ENCODE results near the gene RBM20. TPM values are rescaled to one million over a fixed set of nuclear protein-coding genes. Genes with fewer than 3 reads are reported as not detected.
A peak's percentile ranks its signal among the peaks of the same experiment; 100 is the strongest.

RBM20 gene
- polyA plus RNA-seq, 3 donors, result not detected

DNA sequence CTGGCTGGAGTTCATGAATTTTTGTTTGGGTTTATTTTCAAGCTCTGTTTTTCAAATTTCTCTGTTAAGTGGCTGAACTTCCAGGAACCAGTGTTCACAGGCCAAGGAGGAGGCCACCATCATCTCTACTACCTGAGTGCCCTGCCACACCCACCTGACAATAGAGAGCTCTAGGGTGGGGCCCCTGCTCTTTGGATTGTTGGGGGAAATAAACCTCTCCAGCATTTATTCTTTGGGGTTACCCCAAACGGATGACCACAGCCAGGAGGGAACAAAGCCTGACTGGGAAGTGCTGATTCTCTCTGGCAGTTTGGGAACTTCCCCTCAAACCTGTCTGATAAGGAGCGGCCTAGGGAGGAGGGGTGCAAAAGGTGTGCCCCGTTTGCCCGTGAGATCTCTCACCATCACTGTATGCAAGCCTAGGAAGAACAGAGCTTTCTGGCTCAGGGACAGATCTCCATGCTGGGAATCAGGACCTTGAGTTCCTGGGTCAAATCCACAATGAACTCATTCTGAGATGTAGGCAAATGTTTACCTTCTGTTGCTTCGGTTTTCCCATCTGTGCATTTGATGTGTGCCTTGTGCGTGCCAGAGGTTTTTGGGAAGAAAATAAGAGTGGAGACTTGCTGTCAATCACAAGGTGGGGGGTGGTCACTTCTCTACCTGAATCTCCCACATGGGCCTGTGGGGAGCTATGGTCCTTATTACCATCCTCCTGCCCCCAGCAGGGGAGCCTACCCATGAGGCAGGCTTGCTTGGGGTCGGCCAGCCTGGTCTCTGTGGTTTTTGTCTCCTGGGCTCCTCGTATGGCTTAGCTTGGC, 199.9 kb downstream of the RBM20 start:
- H3K4me3 Mint-ChIP-seq, result no peak overlapping the region
- WGBS (ENCODE audit: insufficient coverage), result 81% methylated on average over 6 of the region's 8 CpGs
- no peaks in the 10 kb centered on the region for H3K9me3 Mint-ChIP-seq
- TF ChIP-seq, protein P1, sequence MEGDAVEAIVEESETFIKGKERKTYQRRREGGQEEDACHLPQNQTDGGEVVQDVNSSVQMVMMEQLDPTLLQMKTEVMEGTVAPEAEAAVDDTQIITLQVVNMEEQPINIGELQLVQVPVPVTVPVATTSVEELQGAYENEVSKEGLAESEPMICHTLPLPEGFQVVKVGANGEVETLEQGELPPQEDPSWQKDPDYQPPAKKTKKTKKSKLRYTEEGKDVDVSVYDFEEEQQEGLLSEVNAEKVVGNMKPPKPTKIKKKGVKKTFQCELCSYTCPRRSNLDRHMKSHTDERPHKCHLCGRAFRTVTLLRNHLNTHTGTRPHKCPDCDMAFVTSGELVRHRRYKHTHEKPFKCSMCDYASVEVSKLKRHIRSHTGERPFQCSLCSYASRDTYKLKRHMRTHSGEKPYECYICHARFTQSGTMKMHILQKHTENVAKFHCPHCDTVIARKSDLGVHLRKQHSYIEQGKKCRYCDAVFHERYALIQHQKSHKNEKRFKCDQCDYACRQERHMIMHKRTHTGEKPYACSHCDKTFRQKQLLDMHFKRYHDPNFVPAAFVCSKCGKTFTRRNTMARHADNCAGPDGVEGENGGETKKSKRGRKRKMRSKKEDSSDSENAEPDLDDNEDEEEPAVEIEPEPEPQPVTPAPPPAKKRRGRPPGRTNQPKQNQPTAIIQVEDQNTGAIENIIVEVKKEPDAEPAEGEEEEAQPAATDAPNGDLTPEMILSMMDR (IDR thresholded peaks at IDR 0.05), result no peak
- Histone ChIP-seq H3K27ac (ENCODE audit: low read depth in 1 of 2, low read length in 2 of 2) (peak overlapping the region in 1 of 2 donors; percentile 50), H3K9ac (ENCODE audit: insufficient read depth, low read length, poor library complexity, severe bottlenecking) (no peak overlapping the region), H2AFZ (ENCODE audit: insufficient read depth, low read depth, low read length, poor library complexity, severe bottlenecking) (no peak overlapping the region), H3K4me2 (replicated peaks; ENCODE audit: extremely low read depth, low read length, poor library complexity, severe bottlenecking) (no peak overlapping the region), H4K20me1 (ENCODE audit: insufficient read depth, low read length) (no peaks in the 10 kb centered on the region), H3K27me3 (ENCODE audit: control insufficient read depth in 2 of 2, insufficient read depth in 2 of 2, low read length in 2 of 2) (no peaks in the 10 kb centered on the region), H3K36me3 (replicated peaks in 1 of 2; ENCODE audit: control insufficient read depth in 1 of 2, insufficient read depth in 2 of 2, low read length in 2 of 2) (no peaks in the 10 kb centered on the region), H3K4me1 (ENCODE audit: control insufficient read depth in 1 of 2, insufficient read depth in 2 of 2, low read length in 2 of 2) (peaks cover 22 to 28% of the 10 kb centered on the region in 2 donors), H3K79me2 (ENCODE audit: insufficient read depth, low read length) (no peaks in the 10 kb centered on the region), H3K4me3 (replicated peaks in 1 of 3; ENCODE audit: low read depth in 2 of 3, low read length in 3 of 3) (no peak overlapping the region), H3K9me3 (replicated peaks in 1 of 2; ENCODE audit: control insufficient read depth in 1 of 2, insufficient read depth in 1 of 2, low read length in 2 of 2) (no peaks in the 10 kb centered on the region)
- intact Hi-C loops (cut with micrococcal nuclease), result no loop called here
- H3K27ac Mint-ChIP-seq, result peak overlapping the region in 4 of 7 donors; percentile 26 to 78 (median 74)
- no peak for DNase-seq
- no peaks in the 10 kb centered on the region for H3K36me3 Mint-ChIP-seq
- H3K4me1 Mint-ChIP-seq, result peaks cover 38% of the 10 kb centered on the region
- peaks cover 0 to 2% (median 0%) of the 10 kb centered on the region in 3 donors for H3K27me3 Mint-ChIP-seq (ENCODE audit: low read depth in 3 of 3)

DNA sequence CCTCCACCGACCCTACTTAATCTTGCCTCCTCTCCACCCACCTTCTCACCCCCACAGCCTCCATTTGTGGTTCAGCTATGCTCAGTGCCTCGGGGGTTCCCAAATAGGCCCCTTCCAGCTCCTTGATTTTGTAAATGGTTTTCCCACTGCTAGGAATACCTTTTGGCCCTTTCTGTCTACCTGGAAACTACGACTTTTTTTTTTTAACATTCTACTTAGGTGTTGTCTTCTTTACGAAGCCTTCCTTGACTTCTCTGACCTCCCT, 200.4 kb downstream of the RBM20 start:
- no peaks in the 10 kb centered on the region for H4K20me1 ChIP-seq (ENCODE audit: insufficient read depth, low read length)
- intact Hi-C loops (cut with micrococcal nuclease), result no loop called here
- no peak overlapping the region for H3K4me3 ChIP-seq (replicated peaks in 1 of 3; ENCODE audit: low read depth in 2 of 3, low read length in 3 of 3)
- no peaks in the 10 kb centered on the region for H3K27me3 ChIP-seq (ENCODE audit: control insufficient read depth in 2 of 2, insufficient read depth in 2 of 2, low read length in 2 of 2)
- no peak overlapping the region for H3K4me2 ChIP-seq (replicated peaks; ENCODE audit: extremely low read depth, low read length, poor library complexity, severe bottlenecking)
- peaks cover 22 to 30% of the 10 kb centered on the region in 2 donors for H3K4me1 ChIP-seq (ENCODE audit: control insufficient read depth in 1 of 2, insufficient read depth in 2 of 2, low read length in 2 of 2)
- H2AFZ ChIP-seq (ENCODE audit: insufficient read depth, low read depth, low read length, poor library complexity, severe bottlenecking), result no peak overlapping the region
- H3K36me3 Mint-ChIP-seq, result no peaks in the 10 kb centered on the region
- H3K4me1 Mint-ChIP-seq, result peaks cover 39% of the 10 kb centered on the region
- H3K27ac Mint-ChIP-seq, result peak overlapping the region in 1 of 7 donors; percentile 6
- H3K27ac ChIP-seq (ENCODE audit: low read depth in 1 of 2, low read length in 2 of 2), result no peak overlapping the region
- TF ChIP-seq, protein P1 (IDR thresholded peaks at IDR 0.05), result no peak
- H3K4me3 Mint-ChIP-seq, result no peak overlapping the region
- peaks cover 0 to 2% (median 0%) of the 10 kb centered on the region in 3 donors for H3K27me3 Mint-ChIP-seq (ENCODE audit: low read depth in 3 of 3)
- no peaks in the 10 kb centered on the region for H3K9me3 Mint-ChIP-seq
- no peak for DNase-seq
- 92% methylated on average over 4 of the region's 4 CpGs for WGBS (ENCODE audit: insufficient coverage)
- no peaks in the 10 kb centered on the region for H3K9me3 ChIP-seq (replicated peaks in 1 of 2; ENCODE audit: control insufficient read depth in 1 of 2, insufficient read depth in 1 of 2, low read length in 2 of 2)
- H3K9ac ChIP-seq (ENCODE audit: insufficient read depth, low read length, poor library complexity, severe bottlenecking), result no peak overlapping the region
- H3K79me2 ChIP-seq (ENCODE audit: insufficient read depth, low read length), result no peaks in the 10 kb centered on the region
- H3K36me3 ChIP-seq (replicated peaks in 1 of 2; ENCODE audit: control insufficient read depth in 1 of 2, insufficient read depth in 2 of 2, low read length in 2 of 2), result no peaks in the 10 kb centered on the region

Data from CD14-positive monocyte (primary cell).